Gastroesophageal sphincter (tissue), 4 donors: ENCODE data around the gene RPL10. TPM values are rescaled to one million over a fixed set of nuclear protein-coding genes. Genes with fewer than 3 reads are reported as not detected.

ENCODE experiments used
- ATAC-seq: fragments of 150-250 bp; one replicate; pipeline ENCODE4 v1.9.1; 2016; ENCODE audit warnings: mild to moderate bottlenecking, moderate library complexity
- H3K27ac ChIP-seq, 4 donors: fragments of 200-600 bp; sonication (generic) in 3 of 4; 1 replicate in 3 of 4; 2 replicates in 1 of 4; pipeline ENCODE4 v1.5.1; 2016 to 2019
- H3K27me3 ChIP-seq: fragments of 200-600 bp; sonication (generic); one replicate; pipeline ENCODE4 v1.5.1; 2019
- H3K36me3 ChIP-seq, 2 donors: fragments of 200-600 bp; sonication (generic); one replicate each; pipeline ENCODE4 v1.5.1; 2019; ENCODE audit warnings: control low read depth in 1 of 2
- H3K4me1 ChIP-seq, 3 donors: fragments of 200-600 bp; sonication (generic); 1 replicate in 2 of 3; 2 replicates in 1 of 3; pipeline ENCODE4 v1.5.1; 2016 to 2019; ENCODE audit warnings: control low read depth in 2 of 3
- H3K4me3 ChIP-seq, 2 donors: fragments of 200-600 bp; sonication (generic); one replicate each; pipeline ENCODE4 v1.5.1; 2019; ENCODE audit warnings: mild to moderate bottlenecking in 1 of 2, moderate library complexity in 1 of 2
- H3K9me3 ChIP-seq, 3 donors: fragments of 200-600 bp; sonication (generic); one replicate each; pipeline ENCODE4 v1.5.1; 2017 to 2019; ENCODE audit warnings: control low read depth in 2 of 3
- EP300 ChIP-seq: sonication (generic); formaldehyde crosslinking; IDR thresholded peaks from one replicate; pipeline ENCODE4 v1.6.1; 2017; ENCODE audit warnings: antibody characterized with exemption, mild to moderate bottlenecking
- POLR2A ChIP-seq, 2 donors: fragments of 450-650 bp; IDR thresholded peaks; one replicate each; pipeline ENCODE4 v1.6.1; 2017; ENCODE audit warnings: antibody characterized with exemption in 2 of 2, mild to moderate bottlenecking in 2 of 2, moderate library complexity in 1 of 2
- POLR2AphosphoS5 ChIP-seq: sonication (generic); formaldehyde crosslinking; IDR thresholded peaks from one replicate; pipeline ENCODE4 v1.6.1; 2017; ENCODE audit warnings: antibody characterized with exemption
- WGBS, 2 donors: methylation state at CpG; one replicate each; pipeline ENCODE4 v1.1.5; 2018; ENCODE audit warnings: low coverage in 1 of 2; 5-methylcytosine and 5-hydroxymethylcytosine counted together
- total RNA-seq, 4 donors: library from RNA; depleted of rRNA; stranded (reverse); fragments of >200 nt; gene quantifications; one replicate each; pipeline ENCODE4 v1.1.0, GENCODE V29; 2016
- TF ChIP-seq, protein P1 (sequence below), 4 experiments: fragments of 200-600 bp in 2 of 4; fragments of 450-650 bp in 2 of 4; sonication (generic) in 1 of 4; IDR thresholded peaks; one replicate each; pipeline ENCODE4 v1.5.1; 2017 to 2019; ENCODE audit warnings: antibody characterized with exemption in 4 of 4, mild to moderate bottlenecking in 2 of 4, moderate library complexity in 2 of 4

Gene RPL10
- total RNA-seq, 4 donors from 2014 or later: 3,970 to 7,427 (median 5,392) TPM

DNA sequence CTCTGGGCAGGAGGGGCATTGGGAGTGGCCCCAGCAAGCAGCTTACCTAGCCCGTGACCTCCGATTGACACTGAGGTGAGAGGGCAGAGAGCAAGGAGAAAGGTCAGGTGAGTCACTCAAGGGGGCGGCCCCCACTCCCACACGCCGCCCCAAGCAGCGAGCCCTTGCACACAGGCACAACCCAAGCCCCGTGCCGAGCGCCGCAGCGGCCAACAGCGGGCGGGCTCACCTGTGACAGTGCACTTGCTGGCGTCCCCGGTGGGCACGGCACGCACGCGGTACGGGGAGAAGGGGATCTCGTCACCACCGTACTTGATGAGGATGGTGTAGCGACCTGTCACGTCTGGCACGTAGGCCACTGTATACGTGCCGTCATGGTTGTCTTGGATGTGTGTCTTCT lies 41.0 kb upstream of the RPL10 start:
- H3K4me1 ChIP-seq: peaks cover 0 to 64% (median 0%) of the 10 kb centered on the region in 3 donors
- no peak for ATAC-seq
- no peaks in the 10 kb centered on the region for H3K27me3 ChIP-seq
- peak overlapping the region; percentile 32 to 99 (median 86) for H3K27ac ChIP-seq
- peaks cover 0 to 96% of the 10 kb centered on the region in 2 donors for H3K36me3 ChIP-seq
- TF ChIP-seq POLR2AphosphoS5 (peak; percentile 11), POLR2A (IDR thresholded peaks at IDR 0.05) (no peak)
- H3K9me3 ChIP-seq: no peaks in the 10 kb centered on the region
- H3K4me3 ChIP-seq: no peak overlapping the region
- WGBS, 2 donors: no CpG with 5 or more reads among the region's 27 CpGs

DNA sequence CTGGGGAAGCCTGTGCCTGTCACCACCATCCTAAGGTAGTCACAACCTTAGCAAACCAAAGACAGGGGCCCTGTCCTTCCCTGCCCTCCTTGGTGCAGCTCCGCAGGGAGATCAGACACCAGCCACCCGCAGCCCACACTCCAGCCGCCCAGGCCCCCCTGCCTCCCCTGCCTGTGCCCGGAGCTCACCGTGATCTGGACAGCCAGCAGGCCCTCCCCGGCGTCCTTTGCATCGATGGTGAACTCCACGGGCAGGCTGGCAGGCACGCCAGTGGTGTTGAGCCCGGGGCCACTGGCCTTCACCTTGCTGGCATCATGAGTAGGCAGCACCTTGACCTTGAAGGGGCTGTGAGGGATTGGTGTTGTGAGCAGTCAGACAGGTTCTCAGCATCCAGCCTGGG lies 40.2 kb upstream of the RPL10 start:
- no peaks in the 10 kb centered on the region for H3K27me3 ChIP-seq
- ATAC-seq: no peak
- H3K9me3 ChIP-seq: no peaks in the 10 kb centered on the region
- H3K36me3 ChIP-seq: peaks cover 0 to 96% of the 10 kb centered on the region in 2 donors
- peak overlapping the region; percentile 13 to 99 (median 86) for H3K27ac ChIP-seq
- H3K4me1 ChIP-seq: peaks cover 0 to 65% (median 0%) of the 10 kb centered on the region in 3 donors
- TF ChIP-seq POLR2AphosphoS5: no peak
- TF ChIP-seq, protein P1, sequence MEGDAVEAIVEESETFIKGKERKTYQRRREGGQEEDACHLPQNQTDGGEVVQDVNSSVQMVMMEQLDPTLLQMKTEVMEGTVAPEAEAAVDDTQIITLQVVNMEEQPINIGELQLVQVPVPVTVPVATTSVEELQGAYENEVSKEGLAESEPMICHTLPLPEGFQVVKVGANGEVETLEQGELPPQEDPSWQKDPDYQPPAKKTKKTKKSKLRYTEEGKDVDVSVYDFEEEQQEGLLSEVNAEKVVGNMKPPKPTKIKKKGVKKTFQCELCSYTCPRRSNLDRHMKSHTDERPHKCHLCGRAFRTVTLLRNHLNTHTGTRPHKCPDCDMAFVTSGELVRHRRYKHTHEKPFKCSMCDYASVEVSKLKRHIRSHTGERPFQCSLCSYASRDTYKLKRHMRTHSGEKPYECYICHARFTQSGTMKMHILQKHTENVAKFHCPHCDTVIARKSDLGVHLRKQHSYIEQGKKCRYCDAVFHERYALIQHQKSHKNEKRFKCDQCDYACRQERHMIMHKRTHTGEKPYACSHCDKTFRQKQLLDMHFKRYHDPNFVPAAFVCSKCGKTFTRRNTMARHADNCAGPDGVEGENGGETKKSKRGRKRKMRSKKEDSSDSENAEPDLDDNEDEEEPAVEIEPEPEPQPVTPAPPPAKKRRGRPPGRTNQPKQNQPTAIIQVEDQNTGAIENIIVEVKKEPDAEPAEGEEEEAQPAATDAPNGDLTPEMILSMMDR (IDR thresholded peaks at IDR 0.05): no peak
- no peak for TF ChIP-seq POLR2A (IDR thresholded peaks at IDR 0.05)
- no peak for TF ChIP-seq EP300
- WGBS, 2 donors: no CpG with 5 or more reads among the region's 11 CpGs
- no peak overlapping the region for H3K4me3 ChIP-seq

DNA sequence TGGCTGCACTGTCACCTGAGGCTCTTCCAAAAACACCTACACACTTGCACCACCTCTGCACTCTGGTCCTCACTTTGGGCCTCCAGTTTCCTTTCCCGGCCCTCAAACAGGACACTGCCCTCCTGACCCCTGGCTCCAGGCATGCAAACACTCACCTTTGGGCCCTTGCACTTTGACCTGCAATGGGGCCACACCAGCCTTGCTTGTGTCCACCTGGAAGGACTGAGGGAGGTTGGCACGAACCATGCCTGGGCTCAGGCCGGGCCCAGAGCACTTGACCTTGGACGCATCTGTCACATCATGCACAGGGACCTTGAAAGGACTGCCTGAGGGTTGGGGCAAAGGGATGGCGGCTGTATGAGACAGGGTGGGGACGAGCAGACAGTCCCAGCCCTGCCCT lies 39.3 kb upstream of the RPL10 start:
- H3K4me3 ChIP-seq: no peak overlapping the region
- peak overlapping the region; percentile 44 to 99 (median 86) for H3K27ac ChIP-seq
- no peaks in the 10 kb centered on the region for H3K9me3 ChIP-seq
- H3K36me3 ChIP-seq: peaks cover 0 to 94% of the 10 kb centered on the region in 2 donors
- peaks cover 0 to 71% (median 0%) of the 10 kb centered on the region in 3 donors for H3K4me1 ChIP-seq
- 80% methylated on average over 1 of the region's 6 CpGs; no CpG with 5 or more reads in 1 of the 2 donors for WGBS, 2 donors
- no peak for ATAC-seq
- H3K27me3 ChIP-seq: no peaks in the 10 kb centered on the region
- TF ChIP-seq, protein P1 (IDR thresholded peaks at IDR 0.05): no peak
- no peak for TF ChIP-seq POLR2A (IDR thresholded peaks at IDR 0.05)
- TF ChIP-seq EP300: no peak
- no peak for TF ChIP-seq POLR2AphosphoS5

DNA sequence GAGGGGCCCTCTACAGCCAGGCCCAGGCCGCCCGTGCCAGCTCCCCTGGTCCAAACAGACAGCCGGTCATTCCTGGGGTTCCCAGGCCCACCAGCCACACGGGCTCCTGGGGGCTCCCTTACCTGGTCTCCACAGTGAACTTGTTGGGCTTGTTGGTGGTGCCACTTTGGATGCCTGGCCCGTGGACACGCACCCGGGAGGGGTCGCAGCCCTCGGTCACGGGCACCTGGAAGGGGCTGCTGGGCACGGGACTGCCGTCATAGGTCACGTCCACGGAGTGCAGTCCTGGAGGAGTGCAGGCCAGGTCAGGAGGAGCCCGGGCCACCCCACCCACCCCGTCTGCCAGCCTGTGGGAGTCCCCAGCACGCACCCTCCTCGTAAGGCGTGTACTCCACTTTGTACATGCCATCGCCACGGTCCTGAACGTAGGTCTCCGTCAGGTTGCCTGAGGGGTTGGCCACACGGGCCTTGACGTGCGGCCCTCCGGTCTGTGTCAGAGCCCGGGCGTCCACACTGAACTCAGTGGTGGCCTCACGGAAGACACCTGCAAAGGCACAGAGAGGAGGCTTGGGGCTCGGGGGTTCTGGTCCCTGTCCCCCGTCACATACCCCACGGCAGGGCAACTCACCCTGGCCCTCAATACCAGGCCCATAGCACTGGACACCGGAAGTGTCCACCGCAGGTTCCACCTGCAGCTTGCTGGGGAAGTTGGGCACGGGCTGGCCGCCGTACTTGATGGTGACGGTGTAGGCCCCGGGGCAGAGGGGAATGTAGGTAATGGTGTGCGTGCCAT lies 38.6 kb upstream of the RPL10 start:
- H3K36me3 ChIP-seq: peaks cover 0 to 94% of the 10 kb centered on the region in 2 donors
- 42% methylated on average over 12 of the region's 41 CpGs; no CpG with 5 or more reads in 1 of the 2 donors for WGBS, 2 donors
- peak overlapping the region; percentile 44 to 99 (median 86) for H3K27ac ChIP-seq
- peaks cover 0 to 78% (median 0%) of the 10 kb centered on the region in 3 donors for H3K4me1 ChIP-seq
- no peaks in the 10 kb centered on the region for H3K9me3 ChIP-seq
- H3K4me3 ChIP-seq: no peak overlapping the region
- no peaks in the 10 kb centered on the region for H3K27me3 ChIP-seq
- TF ChIP-seq POLR2A (IDR thresholded peaks at IDR 0.05) (no peak), POLR2AphosphoS5 (no peak), EP300 (no peak)
- TF ChIP-seq, protein P1 (IDR thresholded peaks at IDR 0.05): no peak
- no peak for ATAC-seq

DNA sequence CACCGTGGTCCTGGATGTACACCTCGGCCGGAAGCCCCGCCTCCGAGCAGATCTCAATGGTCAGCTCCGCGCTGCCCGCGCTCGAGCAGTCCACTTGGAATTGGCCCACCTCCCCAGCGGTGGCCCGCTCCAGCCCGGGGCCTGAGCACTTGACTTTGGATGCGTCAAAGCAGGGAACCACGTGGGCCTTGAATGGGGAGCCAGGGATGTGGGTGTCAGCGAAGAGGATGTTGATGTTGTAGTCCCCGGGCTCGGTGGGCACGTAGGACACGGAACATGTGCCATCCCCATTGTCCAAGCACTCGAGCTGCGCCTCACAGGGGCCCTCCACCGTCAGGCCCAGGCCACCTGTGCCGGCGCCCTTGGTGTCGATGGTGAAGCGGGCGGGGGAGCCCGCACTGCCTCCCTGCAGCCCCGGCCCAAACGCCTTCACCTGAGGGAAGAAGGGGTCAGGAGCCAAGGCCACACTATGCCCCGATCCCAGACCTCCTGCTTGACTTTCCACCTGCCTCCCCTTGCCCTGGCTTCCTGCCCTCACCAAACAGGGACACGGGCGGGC lies 37.9 kb upstream of the RPL10 start:
- no peak for ATAC-seq
- peaks cover 0 to 94% of the 10 kb centered on the region in 2 donors for H3K36me3 ChIP-seq
- H3K27ac ChIP-seq: peak overlapping the region; percentile 55 to 99 (median 86)
- TF ChIP-seq, protein P1 (IDR thresholded peaks at IDR 0.05): no peak
- TF ChIP-seq POLR2AphosphoS5: peak; percentile 26
- H3K9me3 ChIP-seq: no peaks in the 10 kb centered on the region
- peaks cover 0 to 85% (median 0%) of the 10 kb centered on the region in 3 donors for H3K4me1 ChIP-seq
- H3K27me3 ChIP-seq: no peaks in the 10 kb centered on the region
- no peak overlapping the region for H3K4me3 ChIP-seq
- WGBS, 2 donors: 80 to 88% methylated on average over 1 to 10 of the region's 34 CpGs
